PFSK-1 (cell line): ENCODE results near the gene SLC22A25.

ENCODE experiments used
- FOXP2 ChIP-seq: optimal IDR thresholded peaks from 2 replicates; pipeline ENCODE3; 2011; ENCODE audit warnings: borderline replicate concordance, control low read depth, inconsistent platforms; ENCODE audit not compliant: insufficient read depth; ENCODE audit errors: extremely low read length, extremely low read depth
- POLR2AphosphoS5 ChIP-seq: IDR thresholded peaks from 2 replicates; pipeline ENCODE4 v1.6.1; 2012; ENCODE audit warnings: low read depth, mild to moderate bottlenecking, control low read depth, low read length, moderate library complexity
- REST ChIP-seq, 2 experiments: IDR thresholded peaks; 2 replicates each; pipeline versions ENCODE4 v1.6.1 to v1.8.0; 2011 to 2012; ENCODE audit warnings: low read depth in 2 of 2, low read length in 2 of 2, control low read depth in 1 of 2, inconsistent platforms in 1 of 2, mild to moderate bottlenecking in 1 of 2, moderate library complexity in 1 of 2; ENCODE audit not compliant: insufficient read depth in 1 of 2
- SIN3A ChIP-seq: IDR thresholded peaks from 2 replicates; pipeline ENCODE4 v1.6.1; 2012; ENCODE audit warnings: mild to moderate bottlenecking, low read length, moderate library complexity, borderline replicate concordance; ENCODE audit not compliant: insufficient read depth
- TAF1 ChIP-seq: IDR thresholded peaks from 2 replicates; pipeline ENCODE4 v1.6.1; 2012; ENCODE audit warnings: low read length, control low read depth, borderline replicate concordance; ENCODE audit not compliant: insufficient read depth

- TF ChIP-seq SIN3A (no peak), POLR2AphosphoS5 (no peak), TAF1 (no peak), REST (IDR thresholded peaks at IDR 0.05; ENCODE audit: insufficient read depth in 1 of 2, low read depth in 2 of 2, low read length in 2 of 2) (no peak), FOXP2 (no peak)
These were observed 7.9 kb upstream of the SLC22A25 start for GRCh38 chr11:63251312-63251711.
